Tibial nerve (tissue), 4 donors: Measurements from ENCODE around the gene AK9. TPM values are rescaled to one million over a fixed set of nuclear protein-coding genes. Genes with fewer than 3 reads are reported as not detected.

Experiments
- DNase-seq, 2 donors: peaks; one replicate each; pipeline ENCODE4 v3.0.0-alpha.2; 2019; ENCODE audit warnings: low spot score in 2 of 2
- H3K27ac ChIP-seq, 4 donors: fragments of 200-600 bp; sonication (generic) in 3 of 4; one replicate each; pipeline ENCODE4 v1.5.1; 2017 to 2019; ENCODE audit warnings: mild to moderate bottlenecking in 1 of 4
- H3K27me3 ChIP-seq, 2 donors: fragments of 200-600 bp; sonication (generic) in 1 of 2; one replicate each; pipeline versions ENCODE4 v1.5.1 to v1.6.0; 2017 to 2019
- H3K36me3 ChIP-seq, 3 donors: fragments of 200-600 bp; sonication (generic); one replicate each; pipeline ENCODE4 v1.5.1; 2018 to 2019
- H3K4me1 ChIP-seq, 4 donors: fragments of 200-600 bp; sonication (generic) in 3 of 4; one replicate each; pipeline ENCODE4 v1.5.1; 2017 to 2019
- H3K4me3 ChIP-seq, 4 donors: fragments of 200-600 bp; sonication (generic) in 3 of 4; one replicate each; pipeline ENCODE4 v1.5.1; 2017 to 2019; ENCODE audit warnings: mild to moderate bottlenecking in 1 of 4, moderate library complexity in 1 of 4
- H3K9me3 ChIP-seq, 4 donors: fragments of 200-600 bp; sonication (generic) in 3 of 4; one replicate each; pipeline ENCODE4 v1.5.1; 2017 to 2019
- CTCF ChIP-seq, 5 experiments: fragments of 200-600 bp in 3 of 5; fragments of 450-650 bp in 2 of 5; sonication (generic) in 3 of 5; IDR thresholded peaks; one replicate each; pipeline ENCODE4 v1.5.1; 2016 to 2019; ENCODE audit warnings: antibody characterized with exemption in 5 of 5, mild to moderate bottlenecking in 3 of 5, moderate library complexity in 2 of 5
- EP300 ChIP-seq, 2 donors: sonication (generic); formaldehyde crosslinking; IDR thresholded peaks; one replicate each; pipeline ENCODE4 v1.6.1; 2017; ENCODE audit warnings: antibody characterized with exemption in 2 of 2, mild to moderate bottlenecking in 1 of 2
- POLR2A ChIP-seq, 2 donors: fragments of 450-650 bp; IDR thresholded peaks; one replicate each; pipeline ENCODE4 v1.6.1; 2017; ENCODE audit warnings: antibody characterized with exemption in 2 of 2, mild to moderate bottlenecking in 2 of 2, moderate library complexity in 2 of 2
- WGBS, 2 donors: methylation state at CpG; one replicate each; pipeline ENCODE4 v1.1.5; 2018; 5-methylcytosine and 5-hydroxymethylcytosine counted together
- total RNA-seq, 4 donors: library from RNA; depleted of rRNA; stranded (reverse); fragments of >200 nt; gene quantifications; one replicate each; pipeline ENCODE4 v1.1.0, GENCODE V29; 2016

Gene AK9
- total RNA-seq, 4 donors from 2014 or later: 8.1 to 19.8 (median 14.1) TPM

DNA sequence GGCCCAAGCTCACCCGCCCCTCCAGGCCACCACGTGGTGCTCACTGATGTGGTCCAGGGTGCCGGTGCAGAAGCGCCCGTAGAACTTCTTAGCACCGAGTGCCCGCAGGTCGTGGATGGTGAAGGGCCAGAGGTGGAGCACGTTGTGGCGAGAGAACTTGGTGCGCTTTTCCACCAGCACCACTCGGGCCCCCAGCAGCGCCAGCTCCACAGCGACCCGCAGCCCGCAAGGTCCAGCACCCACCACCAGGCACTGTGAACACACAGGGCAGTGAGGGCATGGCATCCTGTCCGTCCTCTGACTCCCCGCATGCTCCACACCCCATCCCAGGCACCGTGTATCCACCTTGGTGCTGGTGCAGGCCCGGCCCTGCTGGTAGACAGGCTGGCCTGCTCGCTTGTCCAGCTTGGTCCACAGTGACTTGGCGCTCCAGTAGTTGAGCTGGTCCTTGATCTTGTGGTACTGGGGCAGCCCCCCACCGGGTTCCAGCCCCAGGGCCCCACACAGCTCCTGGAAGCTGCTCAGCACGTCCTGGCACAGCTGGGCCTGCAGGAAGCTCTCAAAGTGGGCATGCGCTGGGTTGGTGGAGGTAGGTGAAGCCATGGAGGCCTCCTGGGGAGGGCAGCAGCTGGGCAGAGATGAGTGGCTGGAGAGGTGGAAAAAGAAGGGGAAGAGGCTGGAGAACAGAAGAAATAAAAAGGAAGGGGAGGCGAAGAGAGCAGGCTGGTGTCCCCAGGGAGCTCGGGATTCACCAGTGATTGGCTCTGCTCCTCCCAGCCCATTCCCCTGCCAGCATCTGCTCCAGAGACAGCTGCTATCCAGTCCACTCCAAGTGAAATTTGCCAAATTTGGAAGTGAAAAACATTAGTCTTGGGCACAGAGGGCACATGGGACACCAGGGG lies 237.2 kb downstream of the AK9 start:
- H3K27me3 ChIP-seq: no peaks in the 10 kb centered on the region
- H3K9me3 ChIP-seq: no peaks in the 10 kb centered on the region
- peaks cover 0 to 43% (median 6%) of the 10 kb centered on the region in 3 donors for H3K36me3 ChIP-seq
- H3K27ac ChIP-seq: peak overlapping the region; percentile 56 to 93 (median 92)
- WGBS, 2 donors: 89% methylated on average over 25 to 26 of the region's 27 CpGs
- peaks cover 0 to 38% (median 18%) of the 10 kb centered on the region in 4 donors for H3K4me1 ChIP-seq
- DNase-seq: no peak
- H3K4me3 ChIP-seq: peak overlapping the region; percentile 58 to 92 (median 82)
- TF ChIP-seq POLR2A (IDR thresholded peaks at IDR 0.05) (no peak), EP300 (IDR thresholded peaks at IDR 0.05) (no peak), CTCF (IDR thresholded peaks at IDR 0.05) (no peak)

DNA sequence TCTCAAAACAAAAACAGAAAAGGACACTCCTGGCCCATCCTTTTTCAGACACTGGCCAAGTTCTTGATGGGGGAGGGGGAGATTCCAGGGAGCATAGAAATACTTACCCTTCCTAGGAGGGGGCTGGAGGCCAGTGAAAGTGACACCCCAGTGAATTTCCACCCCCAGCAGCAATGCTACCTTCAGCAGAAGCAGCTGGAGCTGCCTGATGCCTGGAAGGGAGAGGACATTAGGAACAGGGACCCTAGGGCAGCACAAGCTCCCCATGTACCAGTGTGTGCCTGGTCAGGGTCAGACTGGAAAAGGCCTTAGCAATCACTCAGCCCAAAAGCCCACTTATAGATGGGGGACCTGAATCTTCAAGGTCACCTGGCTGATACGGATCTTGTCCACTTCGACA lies 237.8 kb downstream of the AK9 start:
- Histone ChIP-seq H3K4me1 (peaks cover 0 to 38% (median 18%) of the 10 kb centered on the region in 4 donors), H3K36me3 (peaks cover 0 to 50% (median 6%) of the 10 kb centered on the region in 3 donors), H3K4me3 (no peak overlapping the region), H3K27ac (no peak overlapping the region), H3K27me3 (no peaks in the 10 kb centered on the region), H3K9me3 (no peaks in the 10 kb centered on the region)
- TF ChIP-seq CTCF (IDR thresholded peaks at IDR 0.05) (no peak), EP300 (IDR thresholded peaks at IDR 0.05) (no peak), POLR2A (IDR thresholded peaks at IDR 0.05) (no peak)
- 92% methylated on average over 2 of the region's 2 CpGs; no CpG with 5 or more reads in 1 of the 2 donors for WGBS, 2 donors
- no peak for DNase-seq

GRCh38 chr6:109452181-109452580 lies 238.8 kb downstream of the AK9 start:
- no peaks in the 10 kb centered on the region for H3K9me3 ChIP-seq
- no peak overlapping the region for H3K27ac ChIP-seq
- TF ChIP-seq CTCF (IDR thresholded peaks at IDR 0.05) (no peak), POLR2A (IDR thresholded peaks at IDR 0.05) (no peak), EP300 (IDR thresholded peaks at IDR 0.05) (no peak)
- 89 to 95% methylated on average over 9 of the region's 9 CpGs for WGBS, 2 donors
- no peaks in the 10 kb centered on the region for H3K27me3 ChIP-seq
- DNase-seq: no peak
- H3K4me3 ChIP-seq: no peak overlapping the region
- H3K36me3 ChIP-seq: peaks cover 0 to 59% (median 6%) of the 10 kb centered on the region in 3 donors
- H3K4me1 ChIP-seq: peaks cover 0 to 30% (median 18%) of the 10 kb centered on the region in 4 donors

DNA sequence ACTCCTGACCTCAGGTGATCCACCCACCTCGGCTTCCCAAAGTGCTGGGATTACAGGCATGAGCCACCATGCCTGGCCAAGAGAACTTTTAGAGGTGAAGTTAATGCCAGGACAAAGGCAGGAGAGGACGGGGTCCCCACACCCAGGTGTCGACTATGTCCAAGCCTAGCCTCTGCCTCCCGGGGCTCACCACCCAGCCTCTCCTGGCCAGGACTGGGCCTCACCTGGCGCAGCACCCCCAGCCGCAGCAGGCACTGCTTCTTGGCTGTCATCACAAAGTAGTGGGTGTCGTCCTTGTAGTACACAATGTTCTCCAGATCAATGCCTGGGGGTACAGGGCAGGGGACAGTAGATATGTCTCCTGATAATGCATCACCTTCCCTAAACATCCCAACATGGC lies 239.6 kb downstream of the AK9 start:
- H3K36me3 ChIP-seq: peaks cover 0 to 67% (median 6%) of the 10 kb centered on the region in 3 donors
- no peak for DNase-seq
- 90 to 98% methylated on average over 5 to 7 of the region's 7 CpGs for WGBS, 2 donors
- no peak overlapping the region for H3K27ac ChIP-seq
- H3K9me3 ChIP-seq: no peaks in the 10 kb centered on the region
- peaks cover 0 to 22% (median 15%) of the 10 kb centered on the region in 4 donors for H3K4me1 ChIP-seq
- no peak overlapping the region for H3K4me3 ChIP-seq
- TF ChIP-seq POLR2A (IDR thresholded peaks at IDR 0.05): no peak
- TF ChIP-seq EP300 (IDR thresholded peaks at IDR 0.05): no peak
- TF ChIP-seq CTCF (IDR thresholded peaks at IDR 0.05): no peak
- H3K27me3 ChIP-seq: no peaks in the 10 kb centered on the region

GRCh38 chr6:109450801-109451200 lies 240.2 kb downstream of the AK9 start:
- TF ChIP-seq CTCF (IDR thresholded peaks at IDR 0.05) (no peak), POLR2A (IDR thresholded peaks at IDR 0.05) (no peak), EP300 (IDR thresholded peaks at IDR 0.05) (no peak)
- Histone ChIP-seq H3K4me3 (no peak overlapping the region), H3K36me3 (peaks cover 0 to 72% (median 6%) of the 10 kb centered on the region in 3 donors), H3K4me1 (peaks cover 0 to 17% (median 13%) of the 10 kb centered on the region in 4 donors), H3K27ac (no peak overlapping the region), H3K27me3 (no peaks in the 10 kb centered on the region), H3K9me3 (no peaks in the 10 kb centered on the region)
- 80 to 89% methylated on average over 3 of the region's 3 CpGs for WGBS, 2 donors
- no peak for DNase-seq
